Common myeloid progenitor, CD34-positive (primary cell): Measurements from ENCODE around the gene AKAP1.

ENCODE experiments used
- CTCF ChIA-PET: fragments of 350-600 bp; sonication (Branson Sonifier 250); formaldehyde crosslinking; loops from one replicate; lab custom pipeline; 2021; ENCODE audit warnings: antibody characterized with exemption; lab: Charles Lee
- POLR2A ChIA-PET: fragments of 350-600 bp; sonication (Branson Sonifier 250); formaldehyde crosslinking; loops from one replicate; lab custom pipeline; 2021; ENCODE audit warnings: antibody characterized with exemption; lab: Charles Lee
- DNase-seq, 3 donors: peaks; one replicate each; pipeline versions ENCODE4 v3.0.0 to v3.0.0-alpha.2; 2013
- H3K27ac ChIP-seq, 2 experiments: 1 replicate in 1 of 2; 2 replicates in 1 of 2; pipeline ENCODE4 v1.7.0; 2013; ENCODE audit warnings: inconsistent platforms in 2 of 2, low read length in 2 of 2, mild to moderate bottlenecking in 2 of 2, low read depth in 1 of 2, moderate library complexity in 1 of 2; ENCODE audit not compliant: severe bottlenecking in 2 of 2, insufficient read depth in 1 of 2, poor library complexity in 1 of 2
- H3K27me3 ChIP-seq, 5 experiments: replicated peaks in 2 of 5; 1 replicate in 3 of 5; 2 replicates in 2 of 5; pipeline versions ENCODE4 v1.6.1 to v1.7.0; 2013; ENCODE audit warnings: low read length in 4 of 5, mild to moderate bottlenecking in 2 of 5, moderate library complexity in 2 of 5, inconsistent platforms in 1 of 5; ENCODE audit not compliant: insufficient read depth in 5 of 5, control insufficient read depth in 4 of 5
- H3K36me3 ChIP-seq, 4 experiments: 1 replicate in 2 of 4; 2 replicates in 2 of 4; pipeline versions ENCODE4 v1.6.1 to v1.7.0; 2013; ENCODE audit warnings: low read length in 3 of 4, control low read depth in 1 of 4, mild to moderate bottlenecking in 1 of 4; ENCODE audit not compliant: control insufficient read depth in 4 of 4, insufficient read depth in 4 of 4
- H3K4me1 ChIP-seq, 4 experiments: 1 replicate in 3 of 4; 2 replicates in 1 of 4; pipeline versions ENCODE4 v1.6.1 to v1.7.1; 2013; ENCODE audit warnings: low read length in 3 of 4, mild to moderate bottlenecking in 3 of 4, control low read depth in 1 of 4, inconsistent platforms in 1 of 4, moderate library complexity in 1 of 4; ENCODE audit not compliant: control insufficient read depth in 4 of 4, insufficient read depth in 4 of 4; ENCODE audit errors: control extremely low read depth in 1 of 4
- H3K4me3 ChIP-seq, 7 experiments: 1 replicate in 4 of 7; 2 replicates in 3 of 7; pipeline versions ENCODE4 v1.5.1 to v1.7.0; 2013; ENCODE audit warnings: mild to moderate bottlenecking in 7 of 7, low read length in 6 of 7, moderate library complexity in 6 of 7, inconsistent platforms in 2 of 7, low read depth in 2 of 7, control low read depth in 1 of 7; ENCODE audit not compliant: insufficient read depth in 4 of 7, control insufficient read depth in 1 of 7; ENCODE audit errors: extremely low read depth in 1 of 7
- H3K9me3 ChIP-seq, 5 experiments: 1 replicate in 4 of 5; 2 replicates in 1 of 5; pipeline versions ENCODE4 v1.6.1 to v1.7.1; 2013; ENCODE audit warnings: low read length in 4 of 5, mild to moderate bottlenecking in 2 of 5, inconsistent platforms in 1 of 5, low read depth in 1 of 5, moderate library complexity in 1 of 5; ENCODE audit not compliant: control insufficient read depth in 4 of 5, insufficient read depth in 2 of 5; ENCODE audit errors: control extremely low read depth in 1 of 5
- WGBS: methylation state at CpG from one replicate; pipeline ENCODE4 v1.1.5; 2013; ENCODE audit not compliant: insufficient coverage; 5-methylcytosine and 5-hydroxymethylcytosine counted together

Gene AKAP1

DNA sequence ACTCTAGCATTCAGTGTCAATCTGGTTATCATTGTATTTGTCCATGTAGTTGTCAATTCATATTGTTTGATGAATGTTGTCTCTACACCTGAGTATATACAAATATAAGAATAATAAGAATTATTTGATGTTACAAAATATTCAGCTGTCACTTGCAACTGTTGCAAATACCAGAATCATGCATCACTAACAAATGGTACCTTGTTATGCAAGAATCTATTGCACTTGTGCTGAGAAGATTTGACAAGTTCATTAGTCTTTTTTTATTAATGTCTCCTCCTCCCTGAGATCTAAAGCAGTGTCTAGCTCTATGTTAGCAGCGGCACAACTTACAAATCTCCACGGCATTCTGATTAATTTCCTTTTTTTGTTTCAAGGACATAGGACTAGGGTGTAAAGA lies 22.2 kb upstream of the AKAP1 start:
- ChIA-PET CTCF (no interaction called here), POLR2A (interaction anchor here (0.7 kb wide), 1 partner anchor 1270 kb away, joined by 3 read pairs; no protein-coding TSS in a partner anchor)
- Histone ChIP-seq H3K27ac (no peak overlapping the region), H3K4me3 (no peak overlapping the region), H3K4me1 (no peaks in the 10 kb centered on the region), H3K9me3 (no peaks in the 10 kb centered on the region), H3K36me3 (no peaks in the 10 kb centered on the region), H3K27me3 (no peaks in the 10 kb centered on the region)
- WGBS = no CpG with 5 or more reads among the region's 2 CpGs
- DNase-seq = no peak

DNA sequence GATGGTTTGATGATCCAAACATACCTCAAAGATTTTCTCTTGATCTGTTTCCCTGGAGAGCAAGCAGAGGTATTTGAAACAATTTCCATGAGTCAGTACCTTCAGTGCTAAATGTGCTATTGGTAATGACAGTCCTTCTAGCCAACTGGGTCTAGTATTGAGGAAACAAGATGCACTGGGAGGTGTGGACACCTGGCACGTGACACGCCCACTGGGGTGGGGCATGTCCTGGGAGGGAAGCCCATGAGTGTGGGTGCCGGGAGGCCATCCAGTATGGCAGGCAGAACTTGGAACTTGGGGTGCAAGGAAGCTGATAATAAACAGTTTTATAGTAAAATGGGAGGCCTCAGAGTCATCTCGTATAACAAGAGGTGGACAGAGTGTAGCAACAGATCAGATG lies 17.9 kb upstream of the AKAP1 start:
- DNase-seq = no peak
- WGBS = 100% methylated on average over 3 of the region's 4 CpGs
- ChIA-PET CTCF (no interaction called here), POLR2A (no interaction called here)
- Histone ChIP-seq H3K27me3 (no peaks in the 10 kb centered on the region), H3K9me3 (no peaks in the 10 kb centered on the region), H3K27ac (no peak overlapping the region), H3K4me1 (no peaks in the 10 kb centered on the region), H3K36me3 (no peaks in the 10 kb centered on the region), H3K4me3 (no peak overlapping the region)

- ChIA-PET CTCF (no interaction called here), POLR2A (no interaction called here)
- no CpG with 5 or more reads among the region's 1 CpG for WGBS
- Histone ChIP-seq H3K4me3 (no peak overlapping the region), H3K27ac (no peak overlapping the region), H3K4me1 (no peaks in the 10 kb centered on the region), H3K9me3 (no peaks in the 10 kb centered on the region), H3K36me3 (no peaks in the 10 kb centered on the region), H3K27me3 (peaks cover 0 to 2% (median 0%) of the 10 kb centered on the region in 5 experiments)
- no peak for DNase-seq
Observed at GRCh38 chr17:57067781-57068180, 17.3 kb upstream of the AKAP1 start.

DNA sequence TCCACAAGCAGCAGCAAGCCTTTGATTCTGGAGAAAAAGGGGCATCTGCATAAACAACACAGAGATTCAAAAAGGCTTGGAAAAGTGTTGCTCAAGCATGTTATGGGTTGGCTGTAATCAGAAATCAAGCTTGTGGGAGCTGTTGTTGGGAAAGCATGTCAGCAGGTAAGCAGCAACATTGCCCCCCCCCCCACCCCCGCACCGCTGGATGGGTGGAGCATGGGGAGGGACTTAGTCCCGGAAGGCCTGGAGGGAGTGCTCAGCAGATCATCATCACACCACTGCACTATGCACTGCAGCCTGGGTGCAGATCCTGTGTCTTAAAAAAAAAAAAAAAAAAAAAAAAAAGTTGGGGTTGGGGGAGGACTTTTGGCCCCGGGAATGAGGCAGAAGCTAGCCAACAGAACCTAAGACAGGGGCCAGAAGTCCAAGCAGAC lies 16.8 kb upstream of the AKAP1 start:
- Histone ChIP-seq H3K27ac (no peak overlapping the region), H3K4me3 (no peak overlapping the region), H3K9me3 (no peaks in the 10 kb centered on the region), H3K27me3 (peaks cover 0 to 2% (median 0%) of the 10 kb centered on the region in 5 experiments), H3K4me1 (no peaks in the 10 kb centered on the region), H3K36me3 (no peaks in the 10 kb centered on the region)
- ChIA-PET POLR2A (no interaction called here), CTCF (no interaction called here)
- no CpG with 5 or more reads among the region's 4 CpGs for WGBS
- no peak for DNase-seq

DNA sequence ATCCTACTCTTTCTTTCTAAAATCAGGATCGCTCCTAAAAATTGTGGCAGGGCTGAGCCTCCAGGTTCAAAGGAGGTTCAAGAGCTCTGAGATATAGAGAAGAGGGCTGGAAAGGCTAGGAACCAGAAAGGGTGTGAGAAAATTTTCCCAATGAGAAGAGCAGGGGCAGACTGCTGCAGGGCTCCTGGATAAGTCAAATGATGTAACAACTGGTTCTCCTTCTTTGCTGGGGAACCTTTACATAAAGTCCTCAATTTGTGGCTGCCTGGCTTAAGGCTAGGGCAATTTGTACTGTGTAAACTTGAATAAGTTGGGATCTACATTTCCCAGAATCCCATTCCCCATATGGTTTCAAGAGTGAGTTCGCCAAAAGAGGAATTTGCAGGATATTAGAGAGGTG lies 16.3 kb upstream of the AKAP1 start:
- CTCF ChIA-PET = no interaction called here
- DNase-seq = no peak
- POLR2A ChIA-PET = no interaction called here

DNA sequence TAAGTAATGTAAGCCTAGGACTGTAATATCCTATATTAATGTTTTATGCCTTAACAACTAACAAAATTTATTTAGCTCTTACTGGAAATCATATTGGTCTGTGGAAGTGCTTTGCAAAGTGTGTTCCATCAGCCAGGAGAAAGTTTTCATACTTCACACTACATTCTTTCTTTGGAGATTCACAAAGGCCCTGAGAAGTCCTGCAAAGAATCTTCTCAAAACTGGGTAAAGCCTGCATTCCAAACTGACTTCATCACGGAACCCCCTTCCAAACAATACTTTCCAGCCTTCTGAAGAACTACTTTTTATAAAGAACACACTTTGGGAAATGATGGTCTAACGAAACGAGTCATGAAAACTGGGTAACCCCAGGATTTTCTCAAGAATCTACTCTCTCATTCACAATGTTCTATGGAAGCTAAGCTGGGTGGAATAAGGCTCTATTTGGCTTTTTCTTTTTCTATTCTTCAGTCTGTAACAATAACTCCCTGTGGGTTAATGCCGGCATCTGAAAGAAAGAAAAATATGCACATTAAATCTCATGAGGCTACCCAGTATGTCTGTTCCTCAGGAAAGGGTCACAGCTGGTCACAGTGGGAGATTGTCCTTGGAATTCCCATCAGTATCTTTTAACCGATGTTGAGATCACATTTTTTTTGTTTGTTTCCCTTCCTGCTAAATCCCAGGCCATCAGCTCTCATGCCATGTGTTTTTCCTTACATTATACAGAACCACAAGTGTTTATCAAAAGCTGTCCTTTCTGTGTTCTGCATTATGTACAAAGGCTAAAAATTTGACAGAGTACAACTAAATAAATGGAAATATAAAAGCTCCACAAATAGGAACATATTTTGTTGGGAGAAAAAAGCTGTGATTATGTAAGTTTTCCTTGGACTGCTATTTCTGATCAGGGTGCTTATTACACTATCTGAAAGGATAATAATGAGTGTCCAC lies 12.8 kb upstream of the AKAP1 start:
- DNase-seq = no peak
- Histone ChIP-seq H3K27ac (no peak overlapping the region), H3K27me3 (peaks cover 0 to 2% (median 0%) of the 10 kb centered on the region in 5 experiments), H3K9me3 (no peaks in the 10 kb centered on the region), H3K4me3 (no peak overlapping the region), H3K36me3 (no peaks in the 10 kb centered on the region), H3K4me1 (no peaks in the 10 kb centered on the region)
- 88% methylated on average over 4 of the region's 5 CpGs for WGBS
- POLR2A ChIA-PET = no interaction called here
- CTCF ChIA-PET = interaction anchor here (1.1 kb wide), 1 partner anchor 60 kb away, joined by 3 read pairs; no protein-coding TSS in a partner anchor

More for the DNA sequence above, 16.3 kb upstream of the AKAP1 start:
- Histone ChIP-seq H3K27ac (no peak overlapping the region), H3K27me3 (peaks cover 0 to 2% (median 0%) of the 10 kb centered on the region in 5 experiments), H3K9me3 (no peaks in the 10 kb centered on the region), H3K4me1 (no peaks in the 10 kb centered on the region), H3K4me3 (no peak overlapping the region), H3K36me3 (no peaks in the 10 kb centered on the region)
- WGBS = 90% methylated on average over 2 of the region's 2 CpGs

DNA sequence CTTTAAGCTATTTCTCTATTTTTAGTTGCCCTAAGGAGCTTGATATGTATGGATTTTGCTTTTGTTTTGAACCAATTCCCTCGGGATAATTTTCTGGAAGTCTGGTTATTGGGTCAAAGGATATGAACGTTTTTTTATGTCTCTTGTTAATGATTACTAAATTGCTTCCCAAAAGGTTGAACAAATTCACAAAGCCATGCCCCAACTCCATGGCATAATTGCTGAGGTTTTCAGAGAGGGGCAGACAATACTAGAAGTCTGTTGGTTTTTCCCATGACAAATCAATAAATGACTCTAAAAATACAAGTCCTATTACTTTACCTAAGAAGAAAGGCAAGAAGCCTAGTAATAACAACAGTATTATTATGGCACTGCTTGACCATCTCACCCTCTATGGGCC lies 11.4 kb upstream of the AKAP1 start:
- H3K36me3 ChIP-seq = no peaks in the 10 kb centered on the region

More for the DNA sequence above, 11.4 kb upstream of the AKAP1 start:
- CTCF ChIA-PET = no interaction called here
- Histone ChIP-seq H3K4me1 (no peaks in the 10 kb centered on the region), H3K9me3 (no peaks in the 10 kb centered on the region), H3K27ac (no peak overlapping the region), H3K27me3 (peaks cover 0 to 2% (median 0%) of the 10 kb centered on the region in 5 experiments), H3K4me3 (no peak overlapping the region)
- no peak for DNase-seq
- POLR2A ChIA-PET = no interaction called here
- no CpG with 5 or more reads among the region's 2 CpGs for WGBS
